MG63 (cell line): ENCODE measurements around the gene CGN. TPM values are rescaled to one million over a fixed set of nuclear protein-coding genes. Genes with fewer than 3 reads are reported as not detected.
"Not testable (repeated sequence)": the region's sequence is repeated elsewhere in the genome, so short reads cannot be mapped to it uniquely, and the experiment has no call there.

Source experiments
- DNase-seq: peaks from one replicate; pipeline ENCODE4 v3.0.0-alpha.2; 2020
- H3K27me3 ChIP-seq: fragments of 250-450 bp; sonication (Bioruptor Pico); 2 replicates; pipeline ENCODE4 v1.5.1; 2020; ENCODE audit warnings: mild to moderate bottlenecking, moderate library complexity
- H3K36me3 ChIP-seq: fragments of 250-450 bp; sonication (Bioruptor Pico); 2 replicates; pipeline ENCODE4 v1.5.1; 2020; ENCODE audit warnings: mild to moderate bottlenecking, moderate library complexity
- H3K4me3 ChIP-seq: fragments of 250-450 bp; sonication (Bioruptor Pico); 2 replicates; pipeline ENCODE4 v1.5.1; 2020; ENCODE audit warnings: mild to moderate bottlenecking, moderate library complexity
- H3K9me3 ChIP-seq: fragments of 250-450 bp; sonication (Bioruptor Pico); 2 replicates; pipeline ENCODE4 v1.5.1; 2020; ENCODE audit warnings: mild to moderate bottlenecking, moderate library complexity
- total RNA-seq: library from RNA; depleted of rRNA; stranded (reverse); fragments of >200 nt; shearing (Covaris generic); gene quantifications from 2 replicates; pipeline ENCODE4 v1.2.3, GENCODE V29; 2014; ENCODE audit warnings: low replicate concordance

Gene CGN
- total RNA-seq, 1 experiment from 2014 or later = not detected

GRCh38 chr1:151512801-151513625 is 1.8 kb downstream of the CGN start:
- Histone ChIP-seq H3K9me3 (no peaks in the 10 kb centered on the region), H3K27me3 (peaks cover 32% of the 10 kb centered on the region), H3K4me3 (no peak overlapping the region), H3K36me3 (no peaks in the 10 kb centered on the region)
- no peak for DNase-seq

DNA sequence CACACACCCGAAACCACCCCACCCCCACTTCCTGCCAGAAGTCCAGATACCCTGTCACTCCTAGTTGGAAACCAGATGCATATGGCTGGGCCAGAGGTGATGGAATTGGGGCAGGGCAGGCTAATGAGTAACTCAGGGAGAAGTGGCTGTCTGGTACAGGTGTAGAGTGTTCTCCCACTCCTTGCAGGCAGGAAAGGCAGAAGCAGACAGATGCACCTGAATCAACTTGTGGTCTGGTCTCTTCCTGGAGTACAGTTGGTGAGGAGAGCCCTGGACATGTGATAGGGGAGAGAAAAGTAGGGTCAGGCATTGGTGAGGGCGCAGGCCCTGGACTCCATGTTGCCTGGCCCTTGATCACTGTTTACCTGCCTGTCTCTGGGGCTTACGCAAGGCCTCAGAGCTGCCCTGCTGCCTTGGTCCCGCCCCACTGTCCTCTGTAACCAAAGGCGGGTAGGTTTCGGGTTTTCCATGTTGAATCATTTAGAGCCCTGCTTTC is 2.5 kb downstream of the CGN start:
- H3K9me3 ChIP-seq = no peaks in the 10 kb centered on the region
- H3K27me3 ChIP-seq = peaks cover 32% of the 10 kb centered on the region
- H3K4me3 ChIP-seq = no peak overlapping the region

DNA sequence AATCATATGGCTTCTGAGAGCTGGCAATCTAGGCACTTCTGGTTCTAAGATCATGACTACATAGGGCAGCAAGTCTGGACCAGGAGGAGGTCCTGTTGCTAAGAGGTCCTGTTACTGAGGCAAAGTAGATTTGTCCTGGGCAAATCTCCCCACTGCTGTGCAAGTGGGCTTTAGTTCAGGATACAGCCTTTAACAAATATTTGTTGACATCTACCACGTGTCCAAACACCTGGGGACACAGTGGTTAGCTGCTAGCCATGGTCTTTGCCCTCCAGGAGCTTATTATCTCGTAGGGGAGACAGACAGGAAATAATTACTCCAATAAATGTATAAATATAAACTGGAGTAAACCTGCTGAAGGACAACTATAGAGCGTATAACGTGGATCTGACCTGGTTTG is 3.2 kb downstream of the CGN start:
- H3K9me3 ChIP-seq = no peaks in the 10 kb centered on the region
- H3K36me3 ChIP-seq = no peaks in the 10 kb centered on the region
- DNase-seq = no peak
- H3K4me3 ChIP-seq = no peak overlapping the region
- peaks cover 32% of the 10 kb centered on the region for H3K27me3 ChIP-seq

More for the DNA sequence above, 2.5 kb downstream of the CGN start:
- peak; percentile 24 for DNase-seq
- no peaks in the 10 kb centered on the region for H3K36me3 ChIP-seq

GRCh38 chr1:151515265-151515664 is 4.1 kb downstream of the CGN start:
- Histone ChIP-seq H3K36me3 (no peaks in the 10 kb centered on the region), H3K4me3 (no peak overlapping the region), H3K27me3 (peaks cover 29% of the 10 kb centered on the region), H3K9me3 (no peaks in the 10 kb centered on the region)
- DNase-seq = no peak

- peak; percentile 15 for DNase-seq
- H3K4me3 ChIP-seq = no peak overlapping the region
- no peaks in the 10 kb centered on the region for H3K9me3 ChIP-seq
- no peaks in the 10 kb centered on the region for H3K36me3 ChIP-seq
- H3K27me3 ChIP-seq = peaks cover 22% of the 10 kb centered on the region
Observed at GRCh38 chr1:151516031-151516511, 4.9 kb downstream of the CGN start.

GRCh38 chr1:151518431-151518830 is 7.2 kb downstream of the CGN start:
- DNase-seq = no peak
- H3K27me3 ChIP-seq = no peaks in the 10 kb centered on the region
- H3K9me3 ChIP-seq = no peaks in the 10 kb centered on the region
- H3K4me3 ChIP-seq = no peak overlapping the region
- H3K36me3 ChIP-seq = no peaks in the 10 kb centered on the region

- no peaks in the 10 kb centered on the region for H3K9me3 ChIP-seq
- no peaks in the 10 kb centered on the region for H3K36me3 ChIP-seq
- DNase-seq = no peak
- no peaks in the 10 kb centered on the region for H3K27me3 ChIP-seq
- H3K4me3 ChIP-seq = no peak overlapping the region
Observed at GRCh38 chr1:151518936-151519335, 7.7 kb downstream of the CGN start.

GRCh38 chr1:151519667-151520066 is 8.5 kb downstream of the CGN start:
- no peak for DNase-seq
- no peak overlapping the region for H3K4me3 ChIP-seq
- no peaks in the 10 kb centered on the region for H3K9me3 ChIP-seq
- no peaks in the 10 kb centered on the region for H3K27me3 ChIP-seq
- no peaks in the 10 kb centered on the region for H3K36me3 ChIP-seq

DNA sequence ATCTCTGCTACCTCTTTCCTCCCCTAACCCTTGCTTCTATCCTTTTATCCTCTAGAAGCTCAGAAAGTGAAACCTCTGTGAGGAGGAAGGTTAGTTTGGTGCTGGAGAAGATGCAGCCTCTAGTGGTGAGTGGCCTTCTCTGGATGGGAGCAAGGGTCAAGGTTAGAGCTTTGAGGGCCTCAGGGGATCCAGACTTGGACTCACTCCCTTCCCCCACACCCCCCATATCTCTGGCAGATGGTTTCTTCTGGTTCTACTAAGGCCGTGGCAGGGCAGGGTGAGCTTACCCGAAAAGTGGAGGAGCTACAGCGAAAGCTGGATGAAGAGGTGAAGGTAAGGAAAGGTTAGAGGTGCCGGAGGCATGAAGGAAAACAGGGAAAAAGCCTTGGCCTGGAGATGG is 9.2 kb downstream of the CGN start:
- H3K4me3 ChIP-seq = no peak overlapping the region
- H3K9me3 ChIP-seq = no peaks in the 10 kb centered on the region
- DNase-seq = no peak
- H3K36me3 ChIP-seq = no peaks in the 10 kb centered on the region
- no peaks in the 10 kb centered on the region for H3K27me3 ChIP-seq

DNA sequence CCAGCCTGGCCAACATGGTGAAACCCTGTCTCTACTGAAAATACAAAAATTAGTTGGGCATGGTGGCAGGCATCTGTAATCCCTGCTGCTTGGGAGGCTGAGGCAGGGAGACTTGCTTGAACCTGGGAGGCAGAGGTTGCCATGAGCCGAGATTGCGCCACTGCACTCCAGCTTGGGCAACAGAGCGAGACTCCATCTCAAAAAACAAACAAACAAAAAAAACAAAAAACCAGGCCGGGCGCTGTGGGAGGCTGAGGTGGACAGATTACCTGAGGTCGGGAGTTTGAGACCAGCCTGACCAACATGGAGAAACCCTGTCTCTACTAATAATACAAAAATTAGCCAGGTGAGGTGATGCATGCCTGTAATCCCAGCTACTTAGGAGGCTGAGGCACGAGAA is 11.2 kb downstream of the CGN start:
- H3K36me3 ChIP-seq, H3K4me3 ChIP-seq, DNase-seq, H3K27me3 ChIP-seq, H3K9me3 ChIP-seq: not testable (repeated sequence)

DNA sequence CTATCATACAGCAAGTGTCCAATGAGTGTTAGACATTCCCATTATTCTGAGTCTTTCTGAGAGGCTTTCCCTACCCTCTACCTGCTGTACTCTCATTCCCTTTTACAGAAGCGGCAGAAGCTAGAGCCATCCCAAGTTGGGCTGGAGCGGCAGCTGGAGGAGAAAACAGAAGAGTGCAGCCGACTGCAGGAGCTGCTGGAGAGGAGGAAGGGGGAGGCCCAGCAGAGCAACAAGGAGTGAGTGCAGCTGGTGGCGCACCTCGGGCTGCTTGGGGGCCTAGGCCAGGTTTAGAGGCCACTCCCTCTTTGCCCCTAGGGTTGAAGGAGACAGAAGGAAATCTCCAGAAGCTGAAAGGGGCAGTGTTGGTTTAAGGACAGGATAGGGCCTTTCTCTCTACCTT is 12.1 kb downstream of the CGN start:
- no peaks in the 10 kb centered on the region for H3K9me3 ChIP-seq
- H3K36me3 ChIP-seq = no peaks in the 10 kb centered on the region
- no peak for DNase-seq
- H3K4me3 ChIP-seq = no peak overlapping the region
- no peaks in the 10 kb centered on the region for H3K27me3 ChIP-seq

DNA sequence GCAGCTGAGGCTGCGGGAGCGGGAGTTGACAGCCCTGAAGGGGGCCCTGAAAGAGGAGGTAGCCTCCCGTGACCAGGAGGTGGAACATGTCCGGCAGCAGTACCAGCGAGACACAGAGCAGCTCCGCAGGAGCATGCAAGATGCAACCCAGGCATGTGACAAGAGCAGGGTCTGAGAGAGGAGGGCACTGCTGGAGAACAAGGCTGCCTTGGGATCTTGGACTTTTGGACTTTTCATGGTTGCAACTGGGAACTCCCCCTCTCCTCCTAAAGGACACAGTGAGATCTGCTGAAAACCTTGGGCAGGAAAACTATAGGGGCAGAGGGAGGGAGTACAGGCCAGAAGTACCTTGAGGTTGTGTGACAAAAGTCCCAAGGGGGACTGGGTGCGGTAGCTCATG is 13.5 kb downstream of the CGN start:
- H3K27me3 ChIP-seq = no peaks in the 10 kb centered on the region
- no peaks in the 10 kb centered on the region for H3K36me3 ChIP-seq
- DNase-seq = no peak
- no peak overlapping the region for H3K4me3 ChIP-seq
- no peaks in the 10 kb centered on the region for H3K9me3 ChIP-seq

GRCh38 chr1:151526735-151527525 is 15.7 kb downstream of the CGN start:
- DNase-seq = no peak
- Histone ChIP-seq H3K9me3 (no peaks in the 10 kb centered on the region), H3K36me3 (no peaks in the 10 kb centered on the region), H3K27me3 (no peaks in the 10 kb centered on the region), H3K4me3 (no peak overlapping the region)

- Histone ChIP-seq H3K4me3 (no peak overlapping the region), H3K36me3 (no peaks in the 10 kb centered on the region), H3K9me3 (no peaks in the 10 kb centered on the region), H3K27me3 (no peaks in the 10 kb centered on the region)
- DNase-seq = no peak
Observed at GRCh38 chr1:151529211-151529702, 18.1 kb downstream of the CGN start.

GRCh38 chr1:151529781-151530180 is 18.6 kb downstream of the CGN start:
- Histone ChIP-seq H3K36me3 (no peaks in the 10 kb centered on the region), H3K4me3 (no peak overlapping the region), H3K27me3 (no peaks in the 10 kb centered on the region), H3K9me3 (no peaks in the 10 kb centered on the region)
- no peak for DNase-seq

DNA sequence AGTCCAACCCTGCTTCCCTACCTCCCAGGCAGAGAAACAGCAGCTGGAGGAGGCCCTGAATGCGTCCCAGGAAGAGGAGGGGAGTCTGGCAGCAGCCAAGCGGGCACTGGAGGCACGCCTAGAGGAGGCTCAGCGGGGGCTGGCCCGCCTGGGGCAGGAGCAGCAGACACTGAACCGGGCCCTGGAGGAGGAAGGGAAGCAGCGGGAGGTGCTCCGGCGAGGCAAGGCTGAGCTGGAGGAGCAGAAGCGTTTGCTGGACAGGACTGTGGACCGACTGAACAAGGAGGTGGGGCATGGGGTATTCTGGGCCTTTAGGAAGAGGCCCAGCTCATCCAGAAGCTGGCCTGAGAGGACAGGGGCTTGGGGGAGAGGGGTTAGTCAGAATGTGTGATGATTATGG is 19.3 kb downstream of the CGN start:
- no peak for DNase-seq
- Histone ChIP-seq H3K9me3 (no peaks in the 10 kb centered on the region), H3K27me3 (no peaks in the 10 kb centered on the region), H3K4me3 (no peak overlapping the region), H3K36me3 (no peaks in the 10 kb centered on the region)

DNA sequence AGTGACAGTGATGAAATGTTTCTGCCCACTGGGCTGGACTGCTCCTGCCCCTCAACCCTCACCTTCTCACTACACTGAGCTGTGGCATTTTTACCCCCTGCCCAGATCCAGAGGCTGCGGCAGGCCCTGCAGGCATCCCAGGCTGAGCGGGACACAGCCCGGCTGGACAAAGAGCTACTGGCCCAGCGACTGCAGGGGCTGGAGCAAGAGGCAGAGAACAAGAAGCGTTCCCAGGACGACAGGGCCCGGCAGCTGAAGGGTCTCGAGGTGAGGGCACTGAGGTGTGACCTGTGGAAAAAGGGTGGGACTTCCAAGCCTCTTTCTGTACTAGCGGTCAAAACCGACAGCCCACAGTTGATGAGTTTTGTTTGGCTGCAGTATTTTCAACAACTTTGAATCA is 22.7 kb downstream of the CGN start:
- Histone ChIP-seq H3K9me3 (no peaks in the 10 kb centered on the region), H3K27me3 (no peaks in the 10 kb centered on the region), H3K4me3 (no peak overlapping the region), H3K36me3 (no peaks in the 10 kb centered on the region)
- DNase-seq = no peak
